BE2C (cell line): ENCODE data around the gene ZNF804A.

Source experiments
- DNase-seq: peaks from one replicate; pipeline ENCODE4 v3.0.0-alpha.2; 2020
- H3K27me3 ChIP-seq: fragments of 250-450 bp; sonication (Bioruptor Pico); 2 replicates; pipeline ENCODE4 v1.5.1; 2020; ENCODE audit warnings: mild to moderate bottlenecking
- H3K36me3 ChIP-seq: fragments of 250-450 bp; sonication (Bioruptor Pico); 2 replicates; pipeline ENCODE4 v1.5.1; 2020; ENCODE audit warnings: mild to moderate bottlenecking
- H3K4me1 ChIP-seq: fragments of 250-450 bp; sonication (Bioruptor Pico); 2 replicates; pipeline ENCODE4 v1.5.1; 2020
- H3K4me3 ChIP-seq: 2 replicates; pipeline ENCODE4 v1.5.1; 2011; ENCODE audit warnings: low read depth, low read length
- H3K9me3 ChIP-seq: fragments of 250-450 bp; sonication (Bioruptor Pico); 2 replicates; pipeline ENCODE4 v1.5.1; 2020
- CTCF ChIP-seq: IDR thresholded peaks from 2 replicates; pipeline ENCODE4 v1.5.1; 2012; ENCODE audit warnings: mild to moderate bottlenecking, low read depth, low read length

ZNF804A gene

GRCh38 chr2:184646177-184646576 lies 47.8 kb downstream of the ZNF804A start:
- H3K27me3 ChIP-seq: no peaks in the 10 kb centered on the region
- H3K9me3 ChIP-seq: no peaks in the 10 kb centered on the region
- TF ChIP-seq CTCF: no peak
- no peaks in the 10 kb centered on the region for H3K36me3 ChIP-seq
- DNase-seq: no peak
- no peaks in the 10 kb centered on the region for H3K4me1 ChIP-seq
- no peak overlapping the region for H3K4me3 ChIP-seq

GRCh38 chr2:184646593-184646992 lies 48.3 kb downstream of the ZNF804A start:
- no peak for DNase-seq
- no peaks in the 10 kb centered on the region for H3K4me1 ChIP-seq
- H3K4me3 ChIP-seq: no peak overlapping the region
- no peaks in the 10 kb centered on the region for H3K36me3 ChIP-seq
- TF ChIP-seq CTCF: no peak
- no peaks in the 10 kb centered on the region for H3K27me3 ChIP-seq
- H3K9me3 ChIP-seq: no peaks in the 10 kb centered on the region

GRCh38 chr2:184654945-184655344 lies 56.6 kb downstream of the ZNF804A start:
- no peaks in the 10 kb centered on the region for H3K36me3 ChIP-seq
- no peaks in the 10 kb centered on the region for H3K4me1 ChIP-seq
- no peak overlapping the region for H3K4me3 ChIP-seq
- TF ChIP-seq CTCF: no peak
- no peak for DNase-seq
- H3K27me3 ChIP-seq: no peaks in the 10 kb centered on the region
- H3K9me3 ChIP-seq: no peaks in the 10 kb centered on the region

- DNase-seq: no peak
- no peak for TF ChIP-seq CTCF
Measured at GRCh38 chr2:184677171-184677570, 78.8 kb downstream of the ZNF804A start.

GRCh38 chr2:184679219-184680018 lies 81.1 kb downstream of the ZNF804A start:
- Histone ChIP-seq H3K36me3 (no peaks in the 10 kb centered on the region), H3K4me1 (no peaks in the 10 kb centered on the region), H3K27me3 (no peaks in the 10 kb centered on the region), H3K4me3 (no peak overlapping the region), H3K9me3 (no peaks in the 10 kb centered on the region)
- no peak for TF ChIP-seq CTCF
- no peak for DNase-seq

More at GRCh38 chr2:184677171-184677570, 78.8 kb downstream of the ZNF804A start:
- H3K4me3 ChIP-seq: no peak overlapping the region
- no peaks in the 10 kb centered on the region for H3K27me3 ChIP-seq
- H3K36me3 ChIP-seq: no peaks in the 10 kb centered on the region
- no peaks in the 10 kb centered on the region for H3K4me1 ChIP-seq
- H3K9me3 ChIP-seq: no peaks in the 10 kb centered on the region

GRCh38 chr2:184680825-184681224 lies 82.5 kb downstream of the ZNF804A start:
- Histone ChIP-seq H3K4me3 (no peak overlapping the region), H3K36me3 (no peaks in the 10 kb centered on the region), H3K4me1 (no peaks in the 10 kb centered on the region), H3K9me3 (no peaks in the 10 kb centered on the region), H3K27me3 (no peaks in the 10 kb centered on the region)
- no peak for TF ChIP-seq CTCF
- DNase-seq: no peak
